SK-N-SH treated with all-trans-retinoic acid at 6 μM for 48 hours (cell line): Measurements from ENCODE around the gene CCDC188.

Source experiments
- ATAC-seq: fragments of 200-7000 bp; cut with Tn5 transposase; 3 replicates; pipeline ENCODE4 v1.9.1; 2020; ENCODE audit warnings: mild to moderate bottlenecking, moderate library complexity
- ARNTL ChIP-seq: fragments of 450-650 bp; formaldehyde crosslinking; IDR thresholded peaks from 2 replicates; pipeline ENCODE4 v1.5.0; 2020; ENCODE audit warnings: low read depth, mild to moderate bottlenecking, moderate library complexity, borderline replicate concordance
- BACH2 ChIP-seq: fragments of 250-450 bp; sonication (Bioruptor Pico); IDR thresholded peaks from 2 replicates; pipeline ENCODE4 v1.9.0; 2021; ENCODE audit warnings: mild to moderate bottlenecking, borderline replicate concordance
- CREB5 ChIP-seq: fragments of 250-450 bp; sonication (Bioruptor Pico); IDR thresholded peaks from 2 replicates; pipeline ENCODE4 v1.5.1; 2020; ENCODE audit warnings: low read depth, mild to moderate bottlenecking, moderate library complexity
- CSDC2 ChIP-seq: fragments of 250-450 bp; sonication (Bioruptor Pico); IDR thresholded peaks from 2 replicates; pipeline ENCODE4 v1.5.0; 2020; ENCODE audit warnings: mild to moderate bottlenecking, moderate library complexity
- CSRNP3 ChIP-seq: fragments of 250-450 bp; sonication (Bioruptor Pico); IDR thresholded peaks from 2 replicates; pipeline ENCODE4 v1.5.1; 2021; ENCODE audit warnings: mild to moderate bottlenecking, moderate library complexity
- GLIS3 ChIP-seq: fragments of 250-450 bp; sonication (Bioruptor Pico); IDR thresholded peaks from 2 replicates; pipeline ENCODE4 v1.5.0; 2020; ENCODE audit warnings: mild to moderate bottlenecking, moderate library complexity
- ISL1 ChIP-seq: fragments of 250-450 bp; sonication (Bioruptor Pico); IDR thresholded peaks from 2 replicates; pipeline ENCODE4 v2.1.2; 2022; ENCODE audit warnings: mild to moderate bottlenecking, moderate library complexity
- PATZ1 ChIP-seq: fragments of 250-450 bp; sonication (Bioruptor Pico); IDR thresholded peaks from 2 replicates; pipeline ENCODE4 v1.8.0; 2020; ENCODE audit warnings: mild to moderate bottlenecking, moderate library complexity, borderline replicate concordance
- POU6F1 ChIP-seq: fragments of 250-450 bp; sonication (Bioruptor Pico); IDR thresholded peaks from 2 replicates; pipeline ENCODE4 v1.8.0; 2021; ENCODE audit warnings: low read depth, mild to moderate bottlenecking, moderate library complexity, borderline replicate concordance
- PPARA ChIP-seq: fragments of 250-450 bp; sonication (Bioruptor Pico); IDR thresholded peaks from 2 replicates; pipeline ENCODE4 v1.5.0; 2020; ENCODE audit warnings: mild to moderate bottlenecking, borderline replicate concordance
- RARB ChIP-seq: fragments of 250-450 bp; sonication (Bioruptor Pico); IDR thresholded peaks from 2 replicates; pipeline ENCODE4 v1.8.0; 2021; ENCODE audit warnings: mild to moderate bottlenecking, moderate library complexity
- SNAI2 ChIP-seq: fragments of 250-450 bp; sonication (Bioruptor Pico); IDR thresholded peaks from 2 replicates; pipeline ENCODE4 v1.5.0; 2020; ENCODE audit warnings: mild to moderate bottlenecking, moderate library complexity
- TCF4 ChIP-seq: fragments of 250-450 bp; sonication (Bioruptor Pico); IDR thresholded peaks from 2 replicates; pipeline ENCODE4 v1.8.0; 2021; ENCODE audit warnings: mild to moderate bottlenecking, moderate library complexity, borderline replicate concordance
- TSHZ2 ChIP-seq: fragments of 250-450 bp; sonication (Bioruptor Pico); IDR thresholded peaks from 2 replicates; pipeline ENCODE4 v1.5.0; 2020; ENCODE audit warnings: mild to moderate bottlenecking, moderate library complexity
- ZFP3 ChIP-seq: fragments of 250-450 bp; sonication (Bioruptor Pico); IDR thresholded peaks from 2 replicates; pipeline ENCODE4 v1.5.0; 2020; ENCODE audit warnings: mild to moderate bottlenecking, moderate library complexity
- ZFP30 ChIP-seq: fragments of 450-650 bp; formaldehyde crosslinking; IDR thresholded peaks from 2 replicates; pipeline ENCODE4 v1.5.0; 2022; ENCODE audit warnings: mild to moderate bottlenecking, moderate library complexity
- ZNF565 ChIP-seq: fragments of 450-650 bp; formaldehyde crosslinking; conservative IDR thresholded peaks from 2 replicates; pipeline ENCODE4 v1.5.0; 2020; ENCODE audit warnings: low read depth, mild to moderate bottlenecking, moderate library complexity
- ZNF70 ChIP-seq: fragments of 450-650 bp; formaldehyde crosslinking; IDR thresholded peaks from 2 replicates; pipeline ENCODE4 v1.5.0; 2020; ENCODE audit warnings: mild to moderate bottlenecking, moderate library complexity
- ZNF8 ChIP-seq: fragments of 450-650 bp; formaldehyde crosslinking; IDR thresholded peaks from 2 replicates; pipeline ENCODE4 v1.5.0; 2020; ENCODE audit warnings: mild to moderate bottlenecking, moderate library complexity

The CCDC188 gene

GRCh38 chr22:20118300-20119020 is 32.4 kb downstream of the CCDC188 start:
- TF ChIP-seq TCF4 (CRISPR knock-in tag) (no peak), ZFP30 (no peak), PATZ1 (CRISPR knock-in tag) (no peak)
- no peak for ATAC-seq

- peak; percentile 9; the same call in 2 of the 3 replicates for ATAC-seq
Observed at GRCh38 chr22:20117633-20118299, 33.1 kb downstream of the CCDC188 start.

More at GRCh38 chr22:20117633-20118299, 33.1 kb downstream of the CCDC188 start:
- no peak for TF ChIP-seq GLIS3 (CRISPR knock-in tag)
- no peak for TF ChIP-seq PATZ1 (CRISPR knock-in tag)
- no peak for TF ChIP-seq SNAI2 (CRISPR knock-in tag)
- TF ChIP-seq PPARA (CRISPR knock-in tag), result no peak
- no peak for TF ChIP-seq RARB (CRISPR knock-in tag)
- TF ChIP-seq TSHZ2, result no peak
- TF ChIP-seq ARNTL (CRISPR knock-in tag), result no peak
- TF ChIP-seq ZNF565 (CRISPR knock-in tag), result no peak
- no peak for TF ChIP-seq CREB5 (CRISPR knock-in tag)
- no peak for TF ChIP-seq ZFP30
- TF ChIP-seq POU6F1 (CRISPR knock-in tag), result no peak
- TF ChIP-seq CSDC2 (CRISPR knock-in tag), result no peak
- no peak for TF ChIP-seq CSRNP3 (CRISPR knock-in tag)
- TF ChIP-seq ZFP3 (CRISPR knock-in tag), result no peak
- TF ChIP-seq BACH2 (CRISPR knock-in tag), result no peak
- no peak for TF ChIP-seq ISL1 (CRISPR knock-in tag)
- TF ChIP-seq ZNF70 (CRISPR knock-in tag), result no peak
- TF ChIP-seq ZNF8 (CRISPR knock-in tag), result no peak
